AG04450 (cell line): Measurements from ENCODE around the gene ABCA7. TPM values are rescaled to one million over a fixed set of nuclear protein-coding genes. Genes with fewer than 3 reads are reported as not detected.

Experiments
- CTCF ChIA-PET: fragments of 300-600, 350-600 bp; formaldehyde crosslinking; extraction: SDS; loops from one replicate; lab custom pipeline; 2022; ENCODE audit warnings: antibody characterized with exemption, inconsistent platforms; lab: Charles Lee
- POLR2A ChIA-PET: fragments of 350-600 bp; formaldehyde crosslinking; extraction: SDS; loops from one replicate; lab custom pipeline; 2021; ENCODE audit warnings: antibody characterized with exemption, inconsistent platforms; lab: Yijun Ruan, JAX
- DNase-seq: peaks from one replicate; pipeline ENCODE4 v3.0.0-alpha.2; 2011; ENCODE audit warnings: low read depth, low spot score
- H3K27ac ChIP-seq: one replicate; pipeline ENCODE4 v1.5.1; 2012; ENCODE audit warnings: low read depth, low read length, control low read depth
- H3K27me3 ChIP-seq: one replicate; pipeline ENCODE4 v1.6.0; 2012; ENCODE audit warnings: low read length; ENCODE audit not compliant: control insufficient read depth, insufficient read depth
- H3K4me3 ChIP-seq: 2 replicates; pipeline ENCODE4 v1.5.1; 2011; ENCODE audit warnings: mild to moderate bottlenecking, low read depth, low read length, control low read depth
- H3K9me3 ChIP-seq: 2 replicates; pipeline ENCODE4 v1.5.1; 2012; ENCODE audit warnings: low read length; ENCODE audit not compliant: control insufficient read depth, insufficient read depth
- CTCF ChIP-seq: IDR thresholded peaks from 2 replicates; pipeline ENCODE4 v1.5.1; 2011; ENCODE audit warnings: low read depth, low read length, control low read depth, inconsistent platforms
- polyA plus RNA-seq: library from polyadenylated mRNA; depleted of rRNA; stranded (reverse); fragments of >200 nt; gene quantifications from 2 replicates; pipeline ENCODE4 v1.2.3, GENCODE V29; 2011

Gene ABCA7
- polyA plus RNA-seq, 1 experiment: 1.6 TPM

- peaks cover 2% of the 10 kb centered on the region for H3K27me3 ChIP-seq
- ChIA-PET POLR2A (interaction anchor here (0.6 kb wide), 1 partner anchor 15 kb away, joined by 5 read pairs; no protein-coding TSS in a partner anchor), CTCF (interaction anchor here (1.3 kb wide), 1 partner anchor 187 kb away, joined by 6 read pairs; no protein-coding TSS in a partner anchor)
- no peak overlapping the region for H3K4me3 ChIP-seq
- H3K27ac ChIP-seq: no peak overlapping the region
- no peak for DNase-seq
- peaks cover 71% of the 10 kb centered on the region for H3K9me3 ChIP-seq
- TF ChIP-seq CTCF: no peak
These were observed 17.4 kb downstream of the ABCA7 start for GRCh38 chr19:1057176-1057855.

GRCh38 chr19:1058112-1058511, 18.2 kb downstream of the ABCA7 start:
- peaks cover 78% of the 10 kb centered on the region for H3K9me3 ChIP-seq
- ChIA-PET CTCF (interaction anchor here (1.3 kb wide), 1 partner anchor 186 kb away, joined by 6 read pairs; no protein-coding TSS in a partner anchor), POLR2A (no interaction called here)
- TF ChIP-seq CTCF: no peak
- DNase-seq: no peak
- H3K4me3 ChIP-seq: no peak overlapping the region
- peaks cover 2% of the 10 kb centered on the region for H3K27me3 ChIP-seq
- no peak overlapping the region for H3K27ac ChIP-seq

GRCh38 chr19:1060689-1061088, 20.8 kb downstream of the ABCA7 start:
- TF ChIP-seq CTCF: no peak
- Histone ChIP-seq H3K4me3 (no peak overlapping the region), H3K27ac (peak overlapping the region; percentile 11), H3K9me3 (peaks cover 68% of the 10 kb centered on the region), H3K27me3 (peaks cover 2% of the 10 kb centered on the region)
- POLR2A ChIA-PET: no interaction called here
- no peak for DNase-seq
- CTCF ChIA-PET: no interaction called here

GRCh38 chr19:1061987-1062386, 22.1 kb downstream of the ABCA7 start:
- no peak for DNase-seq
- POLR2A ChIA-PET: no interaction called here
- Histone ChIP-seq H3K9me3 (peaks cover 55% of the 10 kb centered on the region), H3K27ac (no peak overlapping the region), H3K27me3 (peaks cover 9% of the 10 kb centered on the region), H3K4me3 (no peak overlapping the region)
- CTCF ChIA-PET: interaction anchor here (0.7 kb wide), 1 partner anchor 21 kb away, joined by 3 read pairs; no protein-coding TSS in a partner anchor
- no peak for TF ChIP-seq CTCF

- ChIA-PET CTCF (no interaction called here), POLR2A (no interaction called here)
- H3K4me3 ChIP-seq: no peak overlapping the region
- no peak for DNase-seq
- H3K9me3 ChIP-seq: peaks cover 50% of the 10 kb centered on the region
- no peak for TF ChIP-seq CTCF
- H3K27ac ChIP-seq: no peak overlapping the region
- peaks cover 9% of the 10 kb centered on the region for H3K27me3 ChIP-seq
These were observed 22.6 kb downstream of the ABCA7 start for GRCh38 chr19:1062387-1063029.
